MM.1S (cell line): ENCODE data around the gene RNASEH2A.

Source experiments
- DNase-seq: peaks from one replicate; pipeline ENCODE4 v3.0.0-alpha.2; 2015
- H2AFZ ChIP-seq: fragments of 300-600 bp; sonication (generic); 2 replicates; pipeline ENCODE4 v1.6.0; 2016; ENCODE audit warnings: antibody characterized with exemption, low read length
- H3F3A ChIP-seq: fragments of 300-600 bp; sonication (generic); 2 replicates; pipeline ENCODE4 v1.6.1; 2016; ENCODE audit warnings: mild to moderate bottlenecking, antibody characterized with exemption, low read length, moderate library complexity, mixed read lengths; ENCODE audit not compliant: insufficient read depth
- H3K27ac ChIP-seq: fragments of 300-600 bp; sonication (generic); 2 replicates; pipeline ENCODE4 v1.5.1; 2016; ENCODE audit warnings: mild to moderate bottlenecking, low read length
- H3K27me3 ChIP-seq: fragments of 300-600 bp; sonication (generic); replicated peaks from 2 replicates; pipeline ENCODE4 v1.6.0; 2016; ENCODE audit warnings: low read length; ENCODE audit not compliant: insufficient read depth
- H3K36me3 ChIP-seq: fragments of 300-600 bp; sonication (generic); replicated peaks from 2 replicates; pipeline ENCODE4 v1.6.1; 2016; ENCODE audit warnings: mild to moderate bottlenecking, low read length, mixed read lengths; ENCODE audit not compliant: insufficient read depth
- H3K4me1 ChIP-seq: fragments of 300-600 bp; sonication (generic); 2 replicates; pipeline ENCODE4 v1.6.1; 2016; ENCODE audit warnings: low read length, mixed read lengths
- H3K4me2 ChIP-seq: fragments of 300-600 bp; sonication (generic); 2 replicates; pipeline ENCODE4 v1.6.0; 2016; ENCODE audit warnings: low read depth, low read length
- H3K4me3 ChIP-seq: fragments of 300-600 bp; sonication (generic); 2 replicates; pipeline ENCODE4 v1.5.1; 2016; ENCODE audit warnings: low read length, mixed read lengths
- H3K79me2 ChIP-seq: fragments of 300-600 bp; sonication (generic); 2 replicates; pipeline ENCODE4 v1.6.1; 2016; ENCODE audit warnings: mixed run types, low read length, mixed read lengths
- H3K9ac ChIP-seq: fragments of 300-600 bp; sonication (generic); 2 replicates; pipeline ENCODE4 v1.6.1; 2016; ENCODE audit warnings: low read length, mixed read lengths
- H3K9me2 ChIP-seq: fragments of 300-600 bp; sonication (generic); replicated peaks from 2 replicates; pipeline ENCODE4 v1.6.1; 2016; ENCODE audit warnings: mild to moderate bottlenecking, low read length, mixed read lengths; ENCODE audit not compliant: insufficient read depth
- H3K9me3 ChIP-seq: fragments of 300-600 bp; sonication (generic); replicated peaks from 2 replicates; pipeline ENCODE4 v1.6.1; 2016; ENCODE audit warnings: mild to moderate bottlenecking, low read length, mixed read lengths; ENCODE audit not compliant: insufficient read depth
- H4K20me1 ChIP-seq: fragments of 300-600 bp; sonication (generic); 2 replicates; pipeline ENCODE4 v1.6.1; 2016; ENCODE audit warnings: mild to moderate bottlenecking, low read length, moderate library complexity, mixed read lengths; ENCODE audit not compliant: insufficient read depth
- EZH2 ChIP-seq: fragments of 300-600 bp; sonication (generic); optimal IDR thresholded peaks from 2 replicates; pipeline ENCODE3; 2017; ENCODE audit warnings: low read depth, mild to moderate bottlenecking, antibody characterized with exemption, low read length, mixed read lengths
- EZH2phosphoT487 ChIP-seq: fragments of 300-600 bp; sonication (generic); IDR thresholded peaks from 2 replicates; pipeline ENCODE4 v1.6.1; 2018; ENCODE audit warnings: antibody characterized with exemption, low read length
- TF ChIP-seq, protein P1 (sequence below): fragments of 300-600 bp; sonication (generic); IDR thresholded peaks from 2 replicates; pipeline ENCODE4 v1.5.1; 2016; ENCODE audit warnings: antibody characterized with exemption, low read length, mixed read lengths

RNASEH2A gene

GRCh38 chr19:12838886-12839756 lies 32.7 kb downstream of the RNASEH2A start:
- DNase-seq: no peak
- TF ChIP-seq, protein P1, sequence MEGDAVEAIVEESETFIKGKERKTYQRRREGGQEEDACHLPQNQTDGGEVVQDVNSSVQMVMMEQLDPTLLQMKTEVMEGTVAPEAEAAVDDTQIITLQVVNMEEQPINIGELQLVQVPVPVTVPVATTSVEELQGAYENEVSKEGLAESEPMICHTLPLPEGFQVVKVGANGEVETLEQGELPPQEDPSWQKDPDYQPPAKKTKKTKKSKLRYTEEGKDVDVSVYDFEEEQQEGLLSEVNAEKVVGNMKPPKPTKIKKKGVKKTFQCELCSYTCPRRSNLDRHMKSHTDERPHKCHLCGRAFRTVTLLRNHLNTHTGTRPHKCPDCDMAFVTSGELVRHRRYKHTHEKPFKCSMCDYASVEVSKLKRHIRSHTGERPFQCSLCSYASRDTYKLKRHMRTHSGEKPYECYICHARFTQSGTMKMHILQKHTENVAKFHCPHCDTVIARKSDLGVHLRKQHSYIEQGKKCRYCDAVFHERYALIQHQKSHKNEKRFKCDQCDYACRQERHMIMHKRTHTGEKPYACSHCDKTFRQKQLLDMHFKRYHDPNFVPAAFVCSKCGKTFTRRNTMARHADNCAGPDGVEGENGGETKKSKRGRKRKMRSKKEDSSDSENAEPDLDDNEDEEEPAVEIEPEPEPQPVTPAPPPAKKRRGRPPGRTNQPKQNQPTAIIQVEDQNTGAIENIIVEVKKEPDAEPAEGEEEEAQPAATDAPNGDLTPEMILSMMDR: no peak
- TF ChIP-seq EZH2phosphoT487: no peak
- TF ChIP-seq EZH2: no peak
- no peaks in the 10 kb centered on the region for H3F3A ChIP-seq
- H3K4me2 ChIP-seq: peak overlapping the region; percentile 62; the same call in 1 of the 2 replicates
- H2AFZ ChIP-seq: no peak overlapping the region
- H3K27me3 ChIP-seq: peaks cover 96% of the 10 kb centered on the region
- no peaks in the 10 kb centered on the region for H3K9me3 ChIP-seq
- H3K4me1 ChIP-seq: no peaks in the 10 kb centered on the region
- H4K20me1 ChIP-seq: no peaks in the 10 kb centered on the region
- H3K27ac ChIP-seq: no peak overlapping the region
- no peak overlapping the region; the same call in 1 of the 2 replicates for H3K4me3 ChIP-seq
- H3K9me2 ChIP-seq: no peaks in the 10 kb centered on the region
- no peaks in the 10 kb centered on the region for H3K79me2 ChIP-seq
- no peak overlapping the region for H3K9ac ChIP-seq
- H3K36me3 ChIP-seq: no peaks in the 10 kb centered on the region

- Histone ChIP-seq H3K9me2 (no peaks in the 10 kb centered on the region), H3K27me3 (peaks cover 96% of the 10 kb centered on the region), H3K4me1 (no peaks in the 10 kb centered on the region), H3K79me2 (no peaks in the 10 kb centered on the region), H3K4me2 (peak overlapping the region; percentile 5; the same call in 1 of the 2 replicates), H2AFZ (no peak overlapping the region), H4K20me1 (no peaks in the 10 kb centered on the region), H3K27ac (no peak overlapping the region), H3K36me3 (no peaks in the 10 kb centered on the region), H3K4me3 (no peak overlapping the region), H3K9me3 (no peaks in the 10 kb centered on the region), H3K9ac (no peak overlapping the region), H3F3A (no peaks in the 10 kb centered on the region)
- TF ChIP-seq EZH2phosphoT487 (no peak), EZH2 (no peak)
- TF ChIP-seq, protein P1: no peak
- DNase-seq: peak; percentile 31
Measured at GRCh38 chr19:12840091-12841079, 34.0 kb downstream of the RNASEH2A start.

GRCh38 chr19:12841094-12841493 lies 34.7 kb downstream of the RNASEH2A start:
- Histone ChIP-seq H3K9me2 (no peaks in the 10 kb centered on the region), H3K4me1 (no peaks in the 10 kb centered on the region), H3K79me2 (no peaks in the 10 kb centered on the region), H3K27ac (no peak overlapping the region), H3F3A (no peaks in the 10 kb centered on the region), H3K9me3 (no peaks in the 10 kb centered on the region), H3K4me3 (no peak overlapping the region), H3K27me3 (peaks cover 93% of the 10 kb centered on the region), H3K4me2 (peak overlapping the region; percentile 5; the same call in 1 of the 2 replicates), H2AFZ (no peak overlapping the region), H4K20me1 (no peaks in the 10 kb centered on the region), H3K36me3 (no peaks in the 10 kb centered on the region), H3K9ac (no peak overlapping the region)
- DNase-seq: no peak
- TF ChIP-seq EZH2: no peak
- no peak for TF ChIP-seq EZH2phosphoT487
- TF ChIP-seq, protein P1: no peak
